T-helper 2 cell treated with Interferon-gamma antibody and Interleukin-4, amounts not matched to agents 100 ng/mL and 5 ng/mL, for 36 hours (primary cell): ENCODE measurements around the gene TPCN2. TPM values are rescaled to one million over a fixed set of nuclear protein-coding genes. Genes with fewer than 3 reads are reported as not detected.

ENCODE experiments used
- intact Hi-C: fragments of 100-400 bp; cut with micrococcal nuclease; formaldehyde crosslinking; loops from one replicate; pipeline ENCODE4 v1.15.1; 2023
- total RNA-seq: library from RNA; stranded (reverse); gene quantifications from 2 replicates; pipeline ENCODE4 v1.2.3, GENCODE V29; 2022

The TPCN2 gene
- total RNA-seq, 1 donor from 2014 or later, result 23.3 TPM

DNA sequence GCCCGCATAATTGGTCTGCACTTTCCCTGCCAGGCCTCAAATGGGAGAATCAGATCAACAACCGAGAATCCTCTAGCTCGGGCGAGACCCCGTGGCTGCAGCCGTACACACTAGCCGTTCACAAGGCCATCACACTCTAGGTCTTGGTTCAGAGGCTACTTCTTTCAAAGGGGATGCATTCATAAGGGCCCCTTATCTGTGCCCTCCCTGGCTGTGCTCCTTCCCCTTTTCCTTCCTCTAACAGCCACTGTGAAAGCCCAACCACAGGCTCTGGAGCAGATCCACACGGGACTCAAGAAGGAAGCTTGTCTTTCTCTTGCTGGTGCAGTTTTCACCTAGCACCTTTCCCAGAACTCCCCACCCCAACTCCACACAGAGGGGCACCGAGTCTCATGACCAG lies 131.5 kb downstream of the TPCN2 start:
- intact Hi-C loops, result no loop called here

DNA sequence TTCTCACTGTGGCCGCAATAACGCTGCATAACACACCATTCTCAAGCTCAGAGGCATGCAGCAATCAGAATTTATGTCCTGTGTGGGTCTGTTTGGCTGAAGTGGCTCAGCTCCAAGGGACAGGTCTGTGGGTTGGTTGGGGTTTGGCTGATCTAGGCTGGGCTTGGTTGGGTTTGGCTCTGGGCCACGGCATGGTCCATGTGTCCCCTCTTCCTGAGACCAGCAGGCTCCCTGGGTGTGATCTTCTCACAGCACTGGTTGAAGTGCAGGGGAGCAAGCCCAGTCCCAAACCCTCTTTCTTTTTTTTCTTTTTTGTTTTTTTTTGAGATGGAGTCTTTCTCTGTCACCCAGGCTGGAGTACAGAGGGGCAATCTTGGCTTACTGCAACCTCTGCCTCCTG lies 132.0 kb downstream of the TPCN2 start:
- intact Hi-C loops, result no loop called here

DNA sequence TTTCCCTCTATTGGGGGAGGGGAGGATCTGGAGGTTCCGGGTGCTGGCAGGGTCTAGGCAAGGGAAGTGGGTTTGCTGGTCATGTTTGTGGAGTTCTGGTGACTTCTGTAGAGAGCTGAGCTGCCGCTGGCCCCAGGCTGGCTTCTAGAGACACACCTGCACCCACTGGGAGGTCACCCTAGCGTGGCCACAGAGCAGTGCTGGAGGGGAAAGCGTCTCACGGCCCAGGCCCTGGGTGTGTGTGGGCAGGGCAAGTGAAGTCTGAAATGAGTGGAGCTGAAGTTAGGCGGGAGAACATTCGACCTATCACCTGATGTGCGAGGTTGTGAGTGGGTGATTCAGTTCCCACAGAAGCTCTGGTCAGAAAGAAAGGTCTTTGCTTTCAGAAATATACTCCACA lies 134.9 kb downstream of the TPCN2 start:
- intact Hi-C loops, result no loop called here

Other genes with a start within 250 kb of the TPCN2 start
- 56.1 and 57.4 TPM in 2 replicates for gene CPT1A, start 207.0 kb upstream of the TPCN2 start, total RNA-seq
- gene MRPL21, start 145.1 kb upstream of the TPCN2 start, total RNA-seq, result 67.7 and 69.1 TPM in 2 replicates
- gene IGHMBP2, start 145.0 kb upstream of the TPCN2 start, total RNA-seq, result 27.2 and 27.4 TPM in 2 replicates
- gene MRGPRD, start 67.9 kb upstream of the TPCN2 start, total RNA-seq, result not detected in 2 replicates
- not detected in 2 replicates for gene MRGPRF, start 35.7 kb upstream of the TPCN2 start, total RNA-seq
- 0.25 and 0.43 TPM in 2 replicates for gene SMIM38, start 107.0 kb downstream of the TPCN2 start, total RNA-seq
- not detected in 2 replicates for gene MYEOV, start 245.2 kb downstream of the TPCN2 start, total RNA-seq